NCI-H2029 (cell line): ENCODE data around the gene CLNK.
A peak's percentile ranks its signal among the peaks of the same experiment; 100 is the strongest.

Experiments used
- DNase-seq: peaks from one replicate; lab custom pipeline; 2025; lab: John Stamatoyannopoulos, UW

Gene CLNK

GRCh38 chr4:10684631-10685030 is at the start of gene CLNK:
CLNK (minus strand) TSS chr4:10684768; CDS start chr4:10667869, 16,899 bp downstream.
- DNase-seq = no peak

- DNase-seq = no peak
Measured at GRCh38 chr4:10733481-10734062, 49.0 kb upstream of the CLNK start.

- peak; percentile 43 for DNase-seq
Measured at GRCh38 chr4:10732914-10733415, 48.4 kb upstream of the CLNK start.

- peak; percentile 48 for DNase-seq
Measured at GRCh38 chr4:10732235-10732913, 47.8 kb upstream of the CLNK start.

GRCh38 chr4:10731690-10732089 is 47.1 kb upstream of the CLNK start:
- no peak for DNase-seq

- DNase-seq = no peak
Measured at GRCh38 chr4:10731162-10731561, 46.6 kb upstream of the CLNK start.

GRCh38 chr4:10730590-10730989 is 46.0 kb upstream of the CLNK start:
- DNase-seq = no peak

GRCh38 chr4:10730019-10730418 is 45.5 kb upstream of the CLNK start:
- no peak for DNase-seq

GRCh38 chr4:10729366-10729765 is 44.8 kb upstream of the CLNK start:
- DNase-seq = no peak

- DNase-seq = peak; percentile 18
Measured at GRCh38 chr4:10728016-10728415, 43.4 kb upstream of the CLNK start.

GRCh38 chr4:10727140-10727880 is 42.7 kb upstream of the CLNK start:
- DNase-seq = no peak

- DNase-seq = no peak
Measured at GRCh38 chr4:10722957-10723356, 38.4 kb upstream of the CLNK start.

GRCh38 chr4:10721616-10722015 is 37.0 kb upstream of the CLNK start:
- peak; percentile 86 for DNase-seq

- no peak for DNase-seq
Measured at GRCh38 chr4:10716163-10716562, 31.6 kb upstream of the CLNK start.

GRCh38 chr4:10715696-10716095 is 31.1 kb upstream of the CLNK start:
- peak; percentile 26 for DNase-seq

GRCh38 chr4:10715135-10715534 is 30.6 kb upstream of the CLNK start:
- DNase-seq = peak; percentile 24

- no peak for DNase-seq
Measured at GRCh38 chr4:10713591-10713990, 29.0 kb upstream of the CLNK start.

GRCh38 chr4:10706236-10706635 is 21.7 kb upstream of the CLNK start:
- peak; percentile 62 for DNase-seq

- no peak for DNase-seq
Measured at GRCh38 chr4:10704430-10704810, 19.9 kb upstream of the CLNK start.

- no peak for DNase-seq
Measured at GRCh38 chr4:10703766-10704429, 19.3 kb upstream of the CLNK start.

GRCh38 chr4:10703156-10703555 is 18.6 kb upstream of the CLNK start:
- DNase-seq = no peak

GRCh38 chr4:10701702-10702460 is 17.3 kb upstream of the CLNK start:
- no peak for DNase-seq
